SK-N-SH (cell line): ENCODE results near the gene SSPN. TPM values are rescaled to one million over a fixed set of nuclear protein-coding genes. Genes with fewer than 3 reads are reported as not detected.
A peak's percentile ranks its signal among the peaks of the same experiment; 100 is the strongest.

Experiments
- CTCF ChIA-PET: fragments of 300-600, 350-600 bp; formaldehyde crosslinking; extraction: SDS; loops from one replicate; lab custom pipeline; 2021; lab: Yijun Ruan, JAX
- POLR2A ChIA-PET: fragments of 350-600 bp; sonication (Branson Sonifier 250); formaldehyde crosslinking; extraction: SDS; loops from one replicate; lab custom pipeline; 2020; ENCODE audit warnings: antibody characterized with exemption, inconsistent platforms; lab: Yijun Ruan, JAX
- DNase-seq: peaks from one replicate; pipeline ENCODE4 v3.0.0; 2012
- H2AFZ ChIP-seq: fragments of 200-600 bp; sonication (generic); 2 replicates; pipeline ENCODE4 v1.8.1; 2016; ENCODE audit warnings: antibody characterized with exemption, mild to moderate bottlenecking, low read depth
- H3F3A ChIP-seq: fragments of 200-600 bp; sonication (generic); replicated peaks from 2 replicates; pipeline ENCODE3; 2016; ENCODE audit warnings: antibody characterized with exemption, mild to moderate bottlenecking; ENCODE audit not compliant: insufficient read depth
- H3K27ac ChIP-seq, 2 experiments: fragments of 200-500 bp in 1 of 2; fragments of 200-600 bp in 1 of 2; sonication (Bioruptor generic) in 1 of 2; sonication (generic), shearing (Covaris generic) in 1 of 2; 2 replicates each; pipeline versions ENCODE4 v1.5.1 to v1.6.1; 2014 to 2016; ENCODE audit warnings: low read depth in 2 of 2, inconsistent platforms in 1 of 2, low read length in 1 of 2, mild to moderate bottlenecking in 1 of 2, mixed read lengths in 1 of 2
- H3K27me3 ChIP-seq: fragments of 200-600 bp; sonication (generic), shearing (Covaris generic); 2 replicates; pipeline ENCODE4 v1.6.1; 2016; ENCODE audit warnings: mixed run types; ENCODE audit not compliant: insufficient read depth
- H3K36me3 ChIP-seq, 2 experiments: fragments of 200-500 bp in 1 of 2; fragments of 200-600 bp in 1 of 2; sonication (Bioruptor generic) in 1 of 2; sonication (generic) in 1 of 2; replicated peaks in 1 of 2; 2 replicates each; pipeline versions ENCODE3 to v1.5.1; 2014 to 2016; ENCODE audit warnings: low read length in 1 of 2, mild to moderate bottlenecking in 1 of 2; ENCODE audit not compliant: insufficient read depth in 2 of 2, control insufficient read depth in 1 of 2
- H3K4me1 ChIP-seq, 2 experiments: fragments of 200-500 bp in 1 of 2; fragments of 200-600 bp in 1 of 2; sonication (Bioruptor generic) in 1 of 2; sonication (generic), shearing (Covaris generic) in 1 of 2; 2 replicates each; pipeline versions ENCODE4 v1.5.1 to v1.6.1; 2014 to 2016; ENCODE audit warnings: low read depth in 1 of 2, low read length in 1 of 2, mixed run types in 1 of 2; ENCODE audit not compliant: insufficient read depth in 2 of 2, control insufficient read depth in 1 of 2
- H3K4me2 ChIP-seq: fragments of 200-600 bp; sonication (generic), shearing (Covaris generic); 2 replicates; pipeline ENCODE4 v1.6.1; 2017; ENCODE audit warnings: mixed run types
- H3K4me3 ChIP-seq, 2 experiments: fragments of 200-500 bp in 1 of 2; fragments of 200-600 bp in 1 of 2; sonication (Bioruptor generic) in 1 of 2; sonication (generic), shearing (Covaris generic) in 1 of 2; 2 replicates each; pipeline versions ENCODE4 v1.5.1 to v1.8.1; 2014 to 2016; ENCODE audit warnings: low read depth in 2 of 2, inconsistent platforms in 1 of 2, low read length in 1 of 2, mild to moderate bottlenecking in 1 of 2, mixed read lengths in 1 of 2, moderate library complexity in 1 of 2
- H3K79me2 ChIP-seq: fragments of 200-600 bp; sonication (generic); 2 replicates; pipeline ENCODE4 v1.8.1; 2017; ENCODE audit warnings: mild to moderate bottlenecking; ENCODE audit not compliant: insufficient read depth
- H3K9ac ChIP-seq: fragments of 200-600 bp; sonication (generic); 2 replicates; pipeline ENCODE4 v1.6.1; 2017; ENCODE audit warnings: mixed run types
- H3K9me2 ChIP-seq: fragments of 200-600 bp; sonication (generic); 2 replicates; pipeline ENCODE4 v1.6.1; 2017; ENCODE audit warnings: mixed run types
- H3K9me3 ChIP-seq: fragments of 200-600 bp; sonication (generic); 2 replicates; pipeline ENCODE4 v1.6.1; 2017; ENCODE audit warnings: mixed run types, mild to moderate bottlenecking, moderate library complexity
- H4K20me1 ChIP-seq: fragments of 200-600 bp; sonication (generic); 2 replicates; pipeline ENCODE4 v1.6.1; 2017; ENCODE audit warnings: mild to moderate bottlenecking, mixed run types; ENCODE audit not compliant: insufficient read depth
- MAX ChIP-seq: IDR thresholded peaks from 2 replicates; pipeline ENCODE4 v1.4.0; 2012; ENCODE audit warnings: low read depth
- NRF1 ChIP-seq: IDR thresholded peaks from 2 replicates; pipeline ENCODE4 v1.6.1; 2012; ENCODE audit warnings: low read depth, mild to moderate bottlenecking, low read length
- REST ChIP-seq: IDR thresholded peaks from 2 replicates; pipeline ENCODE4 v1.6.1; 2012; ENCODE audit warnings: mild to moderate bottlenecking, low read depth, low read length, moderate library complexity
- RFX5 ChIP-seq: IDR thresholded peaks from 2 replicates; pipeline ENCODE4 v1.6.1; 2012; ENCODE audit warnings: mild to moderate bottlenecking, improper control_type of control experiment, low read length
- SIN3A ChIP-seq: IDR thresholded peaks from 2 replicates; pipeline ENCODE4 v1.6.1; 2012; ENCODE audit warnings: low read depth, mild to moderate bottlenecking, low read length, moderate library complexity, borderline replicate concordance
- TEAD4 ChIP-seq: IDR thresholded peaks from 2 replicates; pipeline ENCODE4 v1.4.0; 2012; ENCODE audit warnings: mild to moderate bottlenecking, borderline replicate concordance; ENCODE audit not compliant: insufficient read depth
- WGBS: methylation state at CpG from one replicate; pipeline ENCODE4 v1.1.6; 2017; ENCODE audit warnings: low lambda C conversion rate; 5-methylcytosine and 5-hydroxymethylcytosine counted together
- polyA plus RNA-seq, 3 experiments: library from polyadenylated mRNA; depleted of rRNA; stranded (reverse); fragments of >200 nt; gene quantifications; 2 replicates each; pipeline ENCODE4 v1.2.3, GENCODE V29; 2012

Gene SSPN
- polyA plus RNA-seq, 1 of the 3 experiments (the other 2 are of a cell fraction) = 5.9 TPM

GRCh38 chr12:26280869-26281268, 85.5 kb downstream of the SSPN start (continued):
- TF ChIP-seq REST = no peak

GRCh38 chr12:26281320-26281719, 85.9 kb downstream of the SSPN start:
- 96% methylated on average over 4 of the region's 4 CpGs for WGBS
- no peak for DNase-seq
- Histone ChIP-seq H3F3A (no peaks in the 10 kb centered on the region), H3K27ac (no peak overlapping the region), H3K36me3 (no peaks in the 10 kb centered on the region)
- TF ChIP-seq REST (peak; percentile 49; the same call in 1 of the 2 replicates), TEAD4 (no peak), MAX (no peak), SIN3A (no peak), NRF1 (no peak), RFX5 (no peak)
- TF ChIP-seq, all 33 proteins: peak for 1
- no peaks in the 10 kb centered on the region for H3K9me3 ChIP-seq
- CTCF ChIA-PET = no interaction called here
- peaks cover 0 to 3% of the 10 kb centered on the region in 2 experiments; a peak in 1 of 4 replicates for H3K4me1 ChIP-seq
- H2AFZ ChIP-seq = no peak overlapping the region
- no peaks in the 10 kb centered on the region for H3K9me2 ChIP-seq
- POLR2A ChIA-PET = no interaction called here
- H4K20me1 ChIP-seq = no peaks in the 10 kb centered on the region
- no peaks in the 10 kb centered on the region for H3K79me2 ChIP-seq
- H3K9ac ChIP-seq = no peak overlapping the region
- H3K27me3 ChIP-seq = no peaks in the 10 kb centered on the region
- no peak overlapping the region for H3K4me3 ChIP-seq
- H3K4me2 ChIP-seq = no peak overlapping the region
